Memory B cell (primary cell): ENCODE measurements around the gene PRB2.

Experiments used
- ATAC-seq: fragments of 150-1000 bp; cut with Tn5 transposase; 2 replicates; pipeline ENCODE4 v1.10.0; 2021; ENCODE audit warnings: low read depth, mild to moderate bottlenecking, moderate library complexity
- DNase-seq, 2 donors: peaks; one replicate each; pipeline ENCODE4 v3.0.0; 2022; ENCODE audit warnings: low spot score in 2 of 2
- H3K27ac Mint-ChIP-seq: one replicate; pipeline ENCODE4 v1.8.0; 2022; ENCODE audit warnings: mild to moderate bottlenecking, moderate library complexity, mixed read lengths
- H3K27me3 Mint-ChIP-seq: one replicate; pipeline ENCODE4 v1.8.0; 2022; ENCODE audit warnings: mixed read lengths
- H3K36me3 Mint-ChIP-seq: one replicate; pipeline ENCODE4 v1.8.0; 2022; ENCODE audit warnings: mild to moderate bottlenecking, mixed read lengths
- H3K4me1 Mint-ChIP-seq: one replicate; pipeline ENCODE4 v1.8.0; 2022; ENCODE audit warnings: mixed read lengths
- H3K4me3 Mint-ChIP-seq: one replicate; pipeline ENCODE4 v1.8.0; 2022; ENCODE audit warnings: mild to moderate bottlenecking, moderate library complexity, mixed read lengths
- H3K9me3 Mint-ChIP-seq: one replicate; pipeline ENCODE4 v1.8.0; 2022; ENCODE audit warnings: mixed read lengths

Gene PRB2

DNA sequence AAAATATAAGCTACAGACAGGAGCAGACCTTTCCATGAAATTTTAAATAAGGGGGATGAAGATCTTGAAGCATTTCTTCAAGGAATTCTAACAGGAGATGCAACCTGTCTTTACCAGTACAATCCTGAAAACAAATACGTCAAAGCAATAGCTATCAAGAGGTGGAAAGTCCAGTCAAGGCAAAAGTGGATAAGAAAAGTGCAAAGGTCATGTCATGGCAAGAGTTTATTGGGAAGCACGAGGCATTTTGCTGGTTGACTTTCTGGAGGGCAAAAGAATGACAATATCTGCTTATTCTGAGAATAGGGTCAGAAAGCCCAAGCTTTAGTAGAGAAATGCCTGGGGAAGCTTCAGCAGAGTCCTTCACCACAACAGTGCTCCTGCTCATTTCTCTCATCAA lies 50.9 kb downstream of the PRB2 start:
- Mint-ChIP-seq H3K27me3 (peaks cover 3% of the 10 kb centered on the region), H3K36me3 (peaks cover 12% of the 10 kb centered on the region), H3K27ac (no peak overlapping the region), H3K4me3 (no peak overlapping the region), H3K4me1 (peaks cover 3% of the 10 kb centered on the region), H3K9me3 (peaks cover 7% of the 10 kb centered on the region)
- DNase-seq: no peak
- no peak for ATAC-seq
